Sigmoid colon (tissue), 3 donors: ENCODE measurements around the gene SMIM45.

Experiments
- POLR2A ChIP-seq, 2 donors: fragments of 450-650 bp; IDR thresholded peaks; one replicate each; pipeline ENCODE4 v1.6.1; 2016; ENCODE audit warnings: antibody characterized with exemption in 2 of 2, mild to moderate bottlenecking in 2 of 2, moderate library complexity in 2 of 2
- TF ChIP-seq, protein P1 (sequence below), 4 experiments: fragments of 450-650 bp in 3 of 4; fragments of 200-600 bp in 1 of 4; IDR thresholded peaks; one replicate each; pipeline ENCODE4 v1.5.1; 2016 to 2019; ENCODE audit warnings: antibody characterized with exemption in 4 of 4, mild to moderate bottlenecking in 3 of 4, moderate library complexity in 2 of 4

DNA sequence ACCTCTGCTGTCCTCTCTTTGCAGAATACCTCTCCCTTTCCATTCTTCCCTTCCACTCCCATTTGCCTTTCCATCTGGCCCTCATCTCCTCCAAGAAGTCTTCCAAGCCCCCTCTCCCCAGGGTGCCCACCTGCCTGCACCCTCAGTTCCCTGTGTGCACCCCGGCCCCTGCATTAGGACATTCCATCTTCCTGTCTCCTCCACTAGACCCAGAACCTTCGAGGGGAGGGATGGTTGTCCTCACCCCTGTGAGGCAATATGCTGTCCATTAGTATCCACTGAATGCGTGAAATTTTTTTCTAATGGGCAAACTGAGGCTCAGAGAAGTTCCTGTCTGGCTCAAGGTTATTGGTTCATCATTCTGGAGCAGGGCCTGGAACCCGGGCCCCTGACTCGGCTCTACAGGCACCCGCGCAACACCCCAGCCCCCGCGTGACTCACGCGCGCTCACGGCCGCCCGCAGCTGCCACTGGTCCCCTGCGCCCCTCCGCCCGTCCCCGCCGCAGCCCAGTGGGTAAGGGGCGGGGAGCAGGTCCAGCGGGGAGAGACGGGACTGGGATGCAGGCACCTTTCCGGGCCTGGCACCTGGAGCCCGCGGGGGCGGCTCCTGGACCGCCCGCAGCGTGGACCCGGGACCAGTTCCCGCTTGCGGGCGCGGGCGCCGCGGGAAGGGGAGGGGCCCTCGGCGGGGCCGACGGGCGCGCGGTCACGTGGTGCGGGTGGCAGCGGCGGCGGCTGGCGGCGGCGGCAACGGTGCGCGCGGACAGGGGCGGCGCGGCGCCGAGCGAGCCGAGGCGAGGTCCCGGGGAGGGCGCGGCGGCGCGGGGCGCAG, 24.3 kb downstream of the SMIM45 start:
- TF ChIP-seq, protein P1, sequence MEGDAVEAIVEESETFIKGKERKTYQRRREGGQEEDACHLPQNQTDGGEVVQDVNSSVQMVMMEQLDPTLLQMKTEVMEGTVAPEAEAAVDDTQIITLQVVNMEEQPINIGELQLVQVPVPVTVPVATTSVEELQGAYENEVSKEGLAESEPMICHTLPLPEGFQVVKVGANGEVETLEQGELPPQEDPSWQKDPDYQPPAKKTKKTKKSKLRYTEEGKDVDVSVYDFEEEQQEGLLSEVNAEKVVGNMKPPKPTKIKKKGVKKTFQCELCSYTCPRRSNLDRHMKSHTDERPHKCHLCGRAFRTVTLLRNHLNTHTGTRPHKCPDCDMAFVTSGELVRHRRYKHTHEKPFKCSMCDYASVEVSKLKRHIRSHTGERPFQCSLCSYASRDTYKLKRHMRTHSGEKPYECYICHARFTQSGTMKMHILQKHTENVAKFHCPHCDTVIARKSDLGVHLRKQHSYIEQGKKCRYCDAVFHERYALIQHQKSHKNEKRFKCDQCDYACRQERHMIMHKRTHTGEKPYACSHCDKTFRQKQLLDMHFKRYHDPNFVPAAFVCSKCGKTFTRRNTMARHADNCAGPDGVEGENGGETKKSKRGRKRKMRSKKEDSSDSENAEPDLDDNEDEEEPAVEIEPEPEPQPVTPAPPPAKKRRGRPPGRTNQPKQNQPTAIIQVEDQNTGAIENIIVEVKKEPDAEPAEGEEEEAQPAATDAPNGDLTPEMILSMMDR (IDR thresholded peaks at IDR 0.05) = no peak
- TF ChIP-seq POLR2A (IDR thresholded peaks at IDR 0.05) = no peak
